MM.1S (cell line): Measurements from ENCODE around the gene MRTFA.

Experiments
- EZH2 ChIP-seq: fragments of 300-600 bp; sonication (generic); optimal IDR thresholded peaks from 2 replicates; pipeline ENCODE3; 2017; ENCODE audit warnings: low read depth, mild to moderate bottlenecking, antibody characterized with exemption, low read length, mixed read lengths
- EZH2phosphoT487 ChIP-seq: fragments of 300-600 bp; sonication (generic); IDR thresholded peaks from 2 replicates; pipeline ENCODE4 v1.6.1; 2018; ENCODE audit warnings: antibody characterized with exemption, low read length
- TF ChIP-seq, protein P1 (sequence below): fragments of 300-600 bp; sonication (generic); IDR thresholded peaks from 2 replicates; pipeline ENCODE4 v1.5.1; 2016; ENCODE audit warnings: antibody characterized with exemption, low read length, mixed read lengths

DNA sequence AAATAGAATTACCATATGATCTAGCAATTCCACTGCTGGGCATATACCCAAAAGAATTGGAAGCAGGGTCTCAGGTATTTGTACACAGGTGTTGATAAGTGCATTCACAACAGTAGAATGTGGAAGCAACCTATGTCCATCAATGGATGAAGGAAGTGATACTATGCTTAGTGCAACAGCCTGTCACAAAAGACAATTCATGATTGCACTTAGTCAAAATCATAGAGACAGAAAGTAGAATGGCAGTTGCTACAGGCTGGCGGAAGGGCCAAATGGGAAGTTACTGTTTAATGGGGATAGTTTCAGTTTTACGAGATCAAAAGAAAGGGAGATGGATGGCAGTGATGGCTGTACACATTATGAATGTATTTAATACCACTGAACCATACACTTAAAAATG is 224.1 kb downstream of the MRTFA start:
- TF ChIP-seq, protein P1, sequence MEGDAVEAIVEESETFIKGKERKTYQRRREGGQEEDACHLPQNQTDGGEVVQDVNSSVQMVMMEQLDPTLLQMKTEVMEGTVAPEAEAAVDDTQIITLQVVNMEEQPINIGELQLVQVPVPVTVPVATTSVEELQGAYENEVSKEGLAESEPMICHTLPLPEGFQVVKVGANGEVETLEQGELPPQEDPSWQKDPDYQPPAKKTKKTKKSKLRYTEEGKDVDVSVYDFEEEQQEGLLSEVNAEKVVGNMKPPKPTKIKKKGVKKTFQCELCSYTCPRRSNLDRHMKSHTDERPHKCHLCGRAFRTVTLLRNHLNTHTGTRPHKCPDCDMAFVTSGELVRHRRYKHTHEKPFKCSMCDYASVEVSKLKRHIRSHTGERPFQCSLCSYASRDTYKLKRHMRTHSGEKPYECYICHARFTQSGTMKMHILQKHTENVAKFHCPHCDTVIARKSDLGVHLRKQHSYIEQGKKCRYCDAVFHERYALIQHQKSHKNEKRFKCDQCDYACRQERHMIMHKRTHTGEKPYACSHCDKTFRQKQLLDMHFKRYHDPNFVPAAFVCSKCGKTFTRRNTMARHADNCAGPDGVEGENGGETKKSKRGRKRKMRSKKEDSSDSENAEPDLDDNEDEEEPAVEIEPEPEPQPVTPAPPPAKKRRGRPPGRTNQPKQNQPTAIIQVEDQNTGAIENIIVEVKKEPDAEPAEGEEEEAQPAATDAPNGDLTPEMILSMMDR = no peak
- TF ChIP-seq EZH2phosphoT487 (no peak), EZH2 (no peak)
